ENCODE results near the gene FTSJ3.

DNA sequence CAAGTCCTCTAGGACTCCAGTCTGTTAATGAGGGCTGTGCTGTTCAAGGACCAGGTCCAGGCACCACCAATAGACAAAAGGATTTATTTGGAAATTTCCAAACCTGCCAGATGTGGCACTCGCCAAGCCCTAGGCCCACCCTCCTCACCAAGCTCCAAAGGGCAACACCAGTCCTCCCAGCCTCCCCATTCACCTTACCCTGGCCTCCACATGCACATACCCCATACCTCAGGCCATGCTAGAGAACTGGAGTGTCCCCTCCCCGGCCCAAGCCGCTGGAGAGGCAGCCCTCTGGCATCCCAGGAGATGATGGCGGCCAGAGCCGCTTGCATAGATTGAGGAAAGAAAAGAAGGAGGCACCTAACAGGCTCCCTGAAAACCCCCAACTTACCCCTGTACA is 4.6 kb upstream of the FTSJ3 start:
- TF ChIP-seq CTCF (IDR thresholded peaks at IDR 0.05; ENCODE audit: low read length) (no peak), EZH2 (optimal IDR thresholded peaks at IDR 0.05; ENCODE audit: low read depth, low read length) (no peak)
